Ishikawa (cell line): ENCODE results near the gene SLC39A10.

Experiments used
- CEBPB ChIP-seq: IDR thresholded peaks from 2 replicates; pipeline ENCODE4 v1.6.1; 2012
- CREB1 ChIP-seq: IDR thresholded peaks from 2 replicates; pipeline ENCODE4 v1.6.1; 2012; ENCODE audit warnings: low read depth
- EGR1 ChIP-seq: IDR thresholded peaks from 2 replicates; pipeline ENCODE4 v1.6.1; 2012
- EP300 ChIP-seq: IDR thresholded peaks from 2 replicates; pipeline ENCODE4 v1.6.1; 2012; ENCODE audit warnings: borderline replicate concordance
- FOXM1 ChIP-seq: IDR thresholded peaks from 2 replicates; pipeline ENCODE4 v1.6.1; 2012; ENCODE audit warnings: low read depth, borderline replicate concordance
- MAX ChIP-seq: IDR thresholded peaks from 2 replicates; pipeline ENCODE4 v1.6.1; 2012
- NFIC ChIP-seq: IDR thresholded peaks from 2 replicates; pipeline ENCODE4 v1.6.1; 2012
- RAD21 ChIP-seq: IDR thresholded peaks from 2 replicates; pipeline ENCODE4 v1.6.1; 2012; ENCODE audit warnings: low read depth
- REST ChIP-seq: IDR thresholded peaks from 2 replicates; pipeline ENCODE4 v1.6.1; 2012; ENCODE audit warnings: low read depth, mild to moderate bottlenecking
- TAF1 ChIP-seq: IDR thresholded peaks from 2 replicates; pipeline ENCODE4 v1.6.1; 2012; ENCODE audit warnings: low read depth, mild to moderate bottlenecking
- TCF12 ChIP-seq: IDR thresholded peaks from 2 replicates; pipeline ENCODE4 v1.6.1; 2012; ENCODE audit warnings: low read depth
- TEAD4 ChIP-seq: IDR thresholded peaks from 2 replicates; pipeline ENCODE4 v1.6.1; 2012
- USF1 ChIP-seq: IDR thresholded peaks from 2 replicates; pipeline ENCODE4 v1.6.1; 2012
- YY1 ChIP-seq: IDR thresholded peaks from 2 replicates; pipeline ENCODE4 v1.6.1; 2012; ENCODE audit warnings: low read depth
- ZBTB7A ChIP-seq: IDR thresholded peaks from 2 replicates; pipeline ENCODE4 v1.6.1; 2012; ENCODE audit warnings: low read depth

Gene SLC39A10

GRCh38 chr2:195734931-195735330 is 77.9 kb downstream of the SLC39A10 start:
- no peak for TF ChIP-seq CREB1
- TF ChIP-seq CEBPB: no peak
- no peak for TF ChIP-seq REST
- no peak for TF ChIP-seq USF1
- TF ChIP-seq ZBTB7A: no peak
- TF ChIP-seq EGR1: no peak
- no peak for TF ChIP-seq EP300
- TF ChIP-seq FOXM1: no peak
- TF ChIP-seq RAD21: no peak
- TF ChIP-seq YY1: no peak
- no peak for TF ChIP-seq NFIC
- TF ChIP-seq TCF12: no peak
- no peak for TF ChIP-seq TAF1
- no peak for TF ChIP-seq TEAD4
- no peak for TF ChIP-seq MAX

GRCh38 chr2:195735347-195735746 is 78.3 kb downstream of the SLC39A10 start:
- TF ChIP-seq TAF1 (no peak), TCF12 (no peak), USF1 (no peak), EP300 (no peak), EGR1 (no peak), CEBPB (no peak), RAD21 (no peak), YY1 (no peak), CREB1 (no peak), NFIC (no peak), ZBTB7A (no peak), REST (no peak), MAX (no peak), FOXM1 (no peak), TEAD4 (no peak)

- no peak for TF ChIP-seq YY1
- no peak for TF ChIP-seq EGR1
- no peak for TF ChIP-seq CEBPB
- no peak for TF ChIP-seq MAX
- no peak for TF ChIP-seq RAD21
- TF ChIP-seq TCF12: no peak
Observed at GRCh38 chr2:195737511-195738325, 80.7 kb downstream of the SLC39A10 start.

- TF ChIP-seq TCF12 (no peak), EGR1 (no peak), RAD21 (no peak), TEAD4 (no peak), USF1 (no peak), EP300 (no peak), CREB1 (no peak), ZBTB7A (no peak), MAX (no peak), YY1 (no peak), CEBPB (no peak), REST (no peak), FOXM1 (no peak), NFIC (no peak), TAF1 (no peak)
Observed at GRCh38 chr2:195741191-195741590, 84.2 kb downstream of the SLC39A10 start.
